Hepatocyte (in vitro differentiated cells): ENCODE measurements around the gene TGM2. TPM values are rescaled to one million over a fixed set of nuclear protein-coding genes. Genes with fewer than 3 reads are reported as not detected.
A peak's percentile ranks its signal among the peaks of the same experiment; 100 is the strongest.

Source experiments
- DNase-seq: peaks from one replicate; pipeline ENCODE4 v3.0.0-alpha.2; 2016; ENCODE audit warnings: low spot score
- H2AFZ ChIP-seq: fragments of 200-600 bp; sonication (generic); 2 replicates; pipeline ENCODE4 v1.6.0; 2016; ENCODE audit warnings: antibody characterized with exemption, mild to moderate bottlenecking
- H3K27ac ChIP-seq: fragments of 200-600 bp; sonication (generic); 2 replicates; pipeline ENCODE4 v1.5.1; 2016; ENCODE audit warnings: mild to moderate bottlenecking
- H3K27me3 ChIP-seq: fragments of 200-600 bp; sonication (generic); 2 replicates; pipeline ENCODE4 v1.6.1; 2016
- H3K36me3 ChIP-seq: fragments of 200-600 bp; sonication (generic); replicated peaks from 2 replicates; pipeline ENCODE4 v1.5.1; 2016; ENCODE audit warnings: low read depth; ENCODE audit not compliant: insufficient read depth
- H3K4me1 ChIP-seq: fragments of 200-600 bp; sonication (generic); 2 replicates; pipeline ENCODE4 v1.5.1; 2016; ENCODE audit warnings: mild to moderate bottlenecking, moderate library complexity; ENCODE audit not compliant: insufficient read depth
- H3K4me2 ChIP-seq: fragments of 200-600 bp; sonication (generic); 2 replicates; pipeline ENCODE4 v1.6.0; 2016
- H3K4me3 ChIP-seq: fragments of 200-600 bp; sonication (generic); 2 replicates; pipeline ENCODE4 v1.5.1; 2016; ENCODE audit warnings: mild to moderate bottlenecking
- H3K79me2 ChIP-seq: fragments of 200-600 bp; sonication (generic); 2 replicates; pipeline ENCODE4 v1.6.0; 2017; ENCODE audit warnings: mild to moderate bottlenecking
- H3K9me2 ChIP-seq: fragments of 200-600 bp; sonication (generic); replicated peaks from 2 replicates; pipeline ENCODE4 v1.6.0; 2017; ENCODE audit warnings: mild to moderate bottlenecking; ENCODE audit not compliant: insufficient read depth
- H3K9me3 ChIP-seq: fragments of 200-600 bp; sonication (generic); 2 replicates; pipeline ENCODE4 v1.5.1; 2016; ENCODE audit warnings: low read depth, mild to moderate bottlenecking
- H4K20me1 ChIP-seq: fragments of 200-600 bp; sonication (generic); 2 replicates; pipeline ENCODE4 v1.6.0; 2016; ENCODE audit warnings: mild to moderate bottlenecking; ENCODE audit not compliant: insufficient read depth, poor library complexity, severe bottlenecking
- CTCF ChIP-seq: fragments of 200-600 bp; sonication (generic); IDR thresholded peaks from 2 replicates; pipeline ENCODE4 v1.5.1; 2016; ENCODE audit warnings: antibody characterized with exemption, mild to moderate bottlenecking; ENCODE audit not compliant: poor library complexity
- EZH2 ChIP-seq: fragments of 200-600 bp; sonication (generic); IDR thresholded peaks from 2 replicates; pipeline ENCODE4 v1.6.1; 2016; ENCODE audit warnings: antibody characterized with exemption, mild to moderate bottlenecking, borderline replicate concordance
- EZH2phosphoT487 ChIP-seq: fragments of 200-600 bp; sonication (generic); IDR thresholded peaks from one replicate; pipeline ENCODE4 v1.6.1; 2018; ENCODE audit warnings: antibody characterized with exemption, mild to moderate bottlenecking, low read depth, moderate library complexity; ENCODE audit not compliant: unreplicated experiment, severe bottlenecking
- WGBS: methylation state at CpG from one replicate; pipeline ENCODE4 v1.1.6; 2016; ENCODE audit warnings: low lambda C conversion rate; ENCODE audit errors: missing lambda C conversion rate; 5-methylcytosine and 5-hydroxymethylcytosine counted together
- polyA plus RNA-seq: library from polyadenylated mRNA; unstranded; fragments of >200 nt; fragmentation: Nextera tagmentation; extraction: Ambion mirVana; gene quantifications from 2 replicates; pipeline ENCODE4 v1.2.1, GENCODE V29; 2016
- total RNA-seq: library from RNA; depleted of rRNA; stranded (reverse); fragments of >200 nt; gene quantifications from 2 replicates; pipeline ENCODE4 v1.2.3, GENCODE V29; 2014

The TGM2 gene
- total and polyA plus RNA-seq, 2 experiments from 2014 or later, result 85.8 to 133 TPM

DNA sequence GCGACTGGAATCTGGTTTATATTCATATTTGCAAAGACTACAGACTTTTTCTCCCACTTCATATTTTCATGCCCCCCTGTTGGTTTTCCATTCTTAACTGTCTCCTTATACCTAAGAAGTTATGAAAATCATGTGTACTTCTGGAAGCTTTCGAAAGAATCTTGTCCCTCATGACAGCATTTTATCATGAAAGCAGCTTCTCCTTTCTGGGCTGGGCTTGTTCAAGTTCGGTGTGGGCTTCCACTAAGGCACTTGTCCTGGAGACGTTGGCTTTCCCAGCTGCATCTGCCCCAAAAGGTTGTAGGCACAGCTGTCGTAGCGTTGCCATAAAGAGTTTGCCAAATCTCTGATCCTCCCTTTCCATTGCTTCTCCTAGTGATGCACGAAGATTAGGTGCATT, 75.0 kb downstream of the TGM2 start:
- Histone ChIP-seq H3K9me3 (no peaks in the 10 kb centered on the region), H3K9me2 (no peaks in the 10 kb centered on the region), H2AFZ (no peak overlapping the region), H3K27me3 (no peaks in the 10 kb centered on the region), H4K20me1 (no peaks in the 10 kb centered on the region), H3K79me2 (peaks cover 11% of the 10 kb centered on the region), H3K36me3 (no peaks in the 10 kb centered on the region), H3K4me2 (no peak overlapping the region), H3K4me1 (peaks cover 20% of the 10 kb centered on the region), H3K27ac (no peak overlapping the region), H3K4me3 (no peak overlapping the region)
- no peak for TF ChIP-seq EZH2
- TF ChIP-seq EZH2phosphoT487, result no peak
- TF ChIP-seq CTCF, result no peak
- WGBS, result 96% methylated on average over 7 of the region's 7 CpGs
- no peak for DNase-seq

DNA sequence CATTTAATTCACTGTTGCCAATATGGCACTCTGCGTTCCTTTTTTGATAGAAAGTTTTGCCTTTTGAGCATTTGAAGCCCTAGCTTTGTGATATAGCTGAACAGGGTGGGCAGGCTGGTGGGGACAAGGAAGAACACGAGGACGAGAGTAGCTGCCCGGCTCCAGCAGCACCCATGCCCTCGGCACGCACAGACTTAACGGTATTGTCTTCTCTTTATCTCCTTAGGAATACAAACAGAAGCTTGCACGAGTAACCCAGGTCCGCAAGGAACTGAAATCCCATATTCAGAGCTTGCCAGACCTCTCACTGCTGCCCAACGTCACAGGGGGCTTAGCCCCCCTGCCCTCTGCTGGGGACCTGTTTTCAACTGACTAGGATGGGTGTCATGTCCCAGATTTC, 75.6 kb downstream of the TGM2 start:
- Histone ChIP-seq H3K4me2 (no peak overlapping the region), H3K4me3 (no peak overlapping the region), H2AFZ (no peak overlapping the region), H4K20me1 (no peaks in the 10 kb centered on the region), H3K9me2 (no peaks in the 10 kb centered on the region), H3K36me3 (no peaks in the 10 kb centered on the region), H3K9me3 (no peaks in the 10 kb centered on the region), H3K27me3 (no peaks in the 10 kb centered on the region), H3K79me2 (peaks cover 11% of the 10 kb centered on the region), H3K27ac (no peak overlapping the region), H3K4me1 (peaks cover 18% of the 10 kb centered on the region)
- TF ChIP-seq EZH2 (no peak), EZH2phosphoT487 (no peak), CTCF (no peak)
- DNase-seq, result no peak
- 91% methylated on average over 10 of the region's 10 CpGs for WGBS

GRCh38 chr20:38085026-38085425, 80.0 kb downstream of the TGM2 start:
- Histone ChIP-seq H3K4me1 (peaks cover 23% of the 10 kb centered on the region), H3K4me2 (peak overlapping the region; percentile 59), H2AFZ (no peak overlapping the region), H3K27me3 (no peaks in the 10 kb centered on the region), H4K20me1 (no peaks in the 10 kb centered on the region), H3K79me2 (peaks cover 37% of the 10 kb centered on the region), H3K27ac (peak overlapping the region; percentile 87), H3K9me2 (no peaks in the 10 kb centered on the region), H3K9me3 (no peaks in the 10 kb centered on the region), H3K4me3 (no peak overlapping the region), H3K36me3 (no peaks in the 10 kb centered on the region)
- TF ChIP-seq CTCF (no peak), EZH2 (no peak), EZH2phosphoT487 (no peak)
- 74% methylated on average over 10 of the region's 10 CpGs for WGBS
- no peak for DNase-seq

- H3K36me3 ChIP-seq, result peaks cover 4% of the 10 kb centered on the region
- H4K20me1 ChIP-seq, result no peaks in the 10 kb centered on the region
- 33% methylated on average over 5 of the region's 5 CpGs for WGBS
- no peaks in the 10 kb centered on the region for H3K9me3 ChIP-seq
- no peaks in the 10 kb centered on the region for H3K9me2 ChIP-seq
- peaks cover 43% of the 10 kb centered on the region for H3K79me2 ChIP-seq
- DNase-seq, result peak; percentile 52
- peaks cover 23% of the 10 kb centered on the region for H3K4me1 ChIP-seq
- no peak overlapping the region for H2AFZ ChIP-seq
- no peaks in the 10 kb centered on the region for H3K27me3 ChIP-seq
- H3K4me2 ChIP-seq, result peak overlapping the region; percentile 59
- H3K27ac ChIP-seq, result peak overlapping the region; percentile 87
- no peak overlapping the region for H3K4me3 ChIP-seq
- TF ChIP-seq EZH2phosphoT487, result no peak
- no peak for TF ChIP-seq CTCF
- no peak for TF ChIP-seq EZH2
Observed at GRCh38 chr20:38084425-38084951, 80.6 kb downstream of the TGM2 start.
